GM21367 (cell line): ENCODE data around the gene SRSF3.
"Not testable (repeated sequence)": the region's sequence is repeated elsewhere in the genome, so short reads cannot be mapped to it uniquely, and the experiment has no call there.

Source experiments
- ATAC-seq: cut with Tn5 transposase; IDR thresholded peaks from one replicate; pipeline ENCODE4 v1.9.1; 2021; ENCODE audit not compliant: unreplicated experiment

The SRSF3 gene

GRCh38 chr6:36604090-36605060 is 10.2 kb downstream of the SRSF3 start:
- ATAC-seq = no peak

- ATAC-seq = no peak
Measured at GRCh38 chr6:36605143-36605542, 11.0 kb downstream of the SRSF3 start.

GRCh38 chr6:36605560-36606391 is 11.6 kb downstream of the SRSF3 start:
- no peak for ATAC-seq

- not testable (repeated sequence) for ATAC-seq
Measured at GRCh38 chr6:36607305-36607682, 13.1 kb downstream of the SRSF3 start.

GRCh38 chr6:36607683-36608386 is 13.7 kb downstream of the SRSF3 start:
- ATAC-seq = no peak

GRCh38 chr6:36608788-36609563 is 14.8 kb downstream of the SRSF3 start:
- no peak for ATAC-seq

- ATAC-seq = no peak
Measured at GRCh38 chr6:36609582-36609981, 15.4 kb downstream of the SRSF3 start.

GRCh38 chr6:36610041-36610955 is 16.1 kb downstream of the SRSF3 start:
- ATAC-seq = no peak

- no peak for ATAC-seq
Measured at GRCh38 chr6:36610956-36611336, 16.8 kb downstream of the SRSF3 start.

- not testable (repeated sequence) for ATAC-seq
Measured at GRCh38 chr6:36611679-36612078, 17.5 kb downstream of the SRSF3 start.

GRCh38 chr6:36612101-36612625 is 18.0 kb downstream of the SRSF3 start:
- no peak for ATAC-seq

GRCh38 chr6:36613200-36613995 is 19.2 kb downstream of the SRSF3 start:
- no peak for ATAC-seq

GRCh38 chr6:36615018-36615761 is 21.0 kb downstream of the SRSF3 start:
- no peak for ATAC-seq

GRCh38 chr6:36616893-36617521 is 22.8 kb downstream of the SRSF3 start:
- ATAC-seq = no peak

GRCh38 chr6:36618366-36619355 is 24.5 kb downstream of the SRSF3 start:
- no peak for ATAC-seq

- ATAC-seq = no peak
Measured at GRCh38 chr6:36621371-36621855, 27.3 kb downstream of the SRSF3 start.
